Activated CD8-positive, alpha-beta memory T cell treated with anti-CD3 and anti-CD28 coated beads, Interleukin-2, amount 50 U/mL, for 4 hours (primary cell): ENCODE measurements around the gene ADAM12.

Experiments
- DNase-seq: peaks from one replicate; pipeline ENCODE4 v3.0.0-alpha.2; 2020

The ADAM12 gene

DNA sequence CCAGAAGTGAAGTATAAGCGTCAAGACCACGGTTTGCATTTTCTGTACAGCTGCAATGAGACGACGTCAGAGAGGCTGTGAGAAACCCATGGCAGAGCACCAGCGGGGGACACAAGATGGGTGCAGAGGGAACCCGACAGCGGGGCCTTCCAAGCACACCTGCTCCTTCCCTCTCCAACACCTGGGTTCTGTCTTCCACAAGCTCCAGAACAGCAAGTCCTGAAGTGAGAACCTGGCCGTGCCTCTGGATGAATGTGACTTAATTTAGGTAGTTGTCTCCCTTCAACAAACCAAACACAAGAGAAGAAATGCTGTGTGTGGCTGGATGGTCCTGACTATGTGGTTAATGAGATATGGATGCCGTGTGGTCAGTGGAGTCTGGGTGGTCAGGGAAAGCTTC is 76.1 kb downstream of the ADAM12 start:
- DNase-seq: no peak

DNA sequence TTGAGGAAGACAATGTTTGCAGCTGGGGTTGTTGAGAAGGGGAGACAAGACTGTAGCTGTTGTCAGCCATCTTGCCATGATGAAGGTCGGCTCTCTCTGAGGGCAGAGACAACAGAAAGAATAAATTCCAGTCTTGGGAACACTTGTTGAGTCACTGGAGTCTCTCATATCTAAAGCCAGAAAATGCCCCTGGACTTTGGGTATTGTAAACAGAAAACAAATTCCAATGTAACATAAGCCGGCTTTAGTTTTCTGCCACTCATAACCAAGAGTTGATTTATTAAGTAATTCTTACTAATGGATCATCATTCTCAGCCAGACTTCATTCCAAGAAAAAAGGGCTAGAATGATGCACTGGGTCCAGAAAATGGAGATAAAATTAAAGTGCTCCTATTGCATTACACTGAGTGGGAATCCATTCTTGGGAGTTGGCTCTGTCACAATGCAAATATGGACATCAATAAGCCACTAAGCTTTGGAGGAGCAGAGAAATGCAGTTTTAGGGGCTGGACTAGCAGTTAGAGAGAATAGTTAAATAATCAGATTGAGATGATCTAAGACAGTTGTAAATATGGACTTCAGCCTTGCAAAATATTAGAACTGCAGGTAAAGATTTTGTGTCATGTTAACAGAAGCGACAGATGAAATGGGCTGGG is 78.9 kb downstream of the ADAM12 start:
- no peak for DNase-seq

GRCh38 chr10:126302826-126303665 is 85.2 kb downstream of the ADAM12 start:
- DNase-seq: no peak

DNA sequence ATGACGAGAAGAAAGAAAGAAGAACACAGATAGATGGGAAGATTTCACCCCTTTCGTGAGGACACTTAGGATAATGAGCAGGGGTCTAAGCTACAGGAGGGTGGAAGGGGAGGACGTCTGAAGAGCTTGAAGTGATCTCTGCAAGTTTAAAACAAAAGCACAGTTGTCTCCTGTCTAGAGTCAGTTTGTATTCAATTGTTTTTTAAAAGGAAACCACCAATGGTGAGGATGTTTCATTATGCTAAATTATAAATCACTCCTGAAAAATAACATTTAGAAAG is 85.9 kb downstream of the ADAM12 start:
- DNase-seq: no peak

DNA sequence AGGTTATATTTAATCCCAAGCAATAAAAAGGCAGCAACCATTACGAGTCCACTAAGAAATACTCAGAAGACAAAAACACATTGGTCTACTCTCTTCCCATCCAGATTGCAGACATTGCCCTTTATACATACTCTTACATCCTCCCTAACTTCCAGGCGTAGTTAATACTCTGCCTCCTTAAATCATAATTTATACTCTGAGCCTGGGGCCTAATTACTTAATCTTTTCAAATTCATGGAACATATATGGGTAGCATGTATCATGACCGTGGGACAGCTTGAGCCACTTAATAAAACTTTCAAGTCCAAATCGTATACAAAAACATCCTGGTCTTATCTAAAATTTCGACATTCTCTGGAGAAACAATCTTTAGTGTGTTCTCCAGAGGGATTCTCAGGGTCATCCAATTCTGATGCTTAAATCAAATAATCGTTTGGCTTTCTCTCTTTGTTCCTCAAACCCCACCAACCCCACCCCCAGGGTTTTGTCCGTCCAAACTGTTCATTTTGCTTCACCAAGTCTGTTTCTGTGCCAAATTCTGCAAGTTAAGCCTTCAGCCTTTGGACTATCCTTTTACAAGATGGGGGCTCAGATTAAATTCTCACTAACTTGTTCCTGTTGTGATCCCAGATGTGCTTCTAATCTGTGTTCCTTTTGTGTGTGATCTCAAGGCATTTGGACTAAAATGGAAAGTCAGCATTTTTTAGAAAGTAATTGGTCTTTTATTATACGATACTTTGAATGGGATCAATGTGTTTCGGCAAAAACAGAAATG is 86.4 kb downstream of the ADAM12 start:
- DNase-seq: no peak

DNA sequence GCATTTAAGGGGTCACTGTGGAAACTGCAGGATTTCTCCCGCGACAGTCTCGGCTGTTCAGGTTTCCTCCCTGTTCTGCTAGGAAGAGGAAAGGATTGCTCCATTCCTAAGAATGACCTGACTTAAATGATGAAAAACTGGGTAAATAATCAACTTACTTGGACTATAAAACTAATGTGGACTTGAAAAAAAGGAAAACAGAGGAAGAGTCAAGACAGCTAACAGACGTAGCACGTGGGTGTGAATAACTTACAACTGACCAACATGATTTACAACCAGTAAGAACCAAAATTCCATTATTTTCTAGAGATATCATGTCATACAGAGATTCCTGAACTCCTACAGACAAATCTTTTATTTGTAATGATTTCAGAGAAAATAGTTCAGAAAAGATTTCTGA is 93.8 kb downstream of the ADAM12 start:
- no peak for DNase-seq

- DNase-seq: no peak
Observed at GRCh38 chr10:126290232-126290631, 98.0 kb downstream of the ADAM12 start.

DNA sequence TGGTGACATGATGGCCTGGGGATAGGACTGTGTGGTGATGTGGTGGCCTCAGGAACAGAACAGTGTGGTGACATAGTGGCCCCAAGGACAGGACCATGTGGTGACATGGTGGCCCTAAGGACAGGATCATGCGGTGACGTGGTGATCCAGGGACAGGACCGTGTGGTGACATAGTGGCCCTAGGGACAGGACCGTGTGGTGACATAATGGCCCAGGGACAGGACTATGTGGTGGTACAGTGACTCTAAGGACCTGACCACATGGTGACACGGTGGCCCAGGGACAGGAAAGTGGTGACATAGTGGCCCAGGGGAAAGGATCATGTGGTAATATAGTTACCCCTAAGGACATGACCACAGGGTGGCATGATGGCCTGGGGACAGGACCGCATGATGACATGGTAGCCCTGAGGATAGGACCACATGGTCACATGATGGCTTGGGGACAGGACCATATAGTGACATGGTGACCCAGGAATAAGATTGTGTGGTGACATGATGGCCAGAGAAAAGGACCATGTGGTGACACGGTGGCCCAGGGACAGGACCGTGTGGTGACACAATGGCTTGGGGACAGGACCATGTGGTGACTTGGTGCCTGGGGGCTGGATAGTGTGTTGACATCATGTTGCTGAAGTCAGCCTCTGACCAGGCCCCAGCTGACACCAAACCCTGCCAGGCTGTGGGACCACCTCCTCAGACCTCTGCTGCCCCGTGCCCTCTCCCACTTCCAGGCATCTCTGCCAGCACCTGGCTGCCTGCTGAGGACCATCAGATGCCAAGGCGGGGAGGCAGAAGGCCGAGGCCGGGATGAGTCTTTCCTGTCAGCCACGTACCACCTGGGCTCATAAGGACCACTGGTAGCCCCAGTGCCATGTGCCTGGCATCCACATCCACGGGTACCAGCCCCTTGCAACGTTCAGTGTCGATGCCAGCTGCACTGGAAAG is 99.5 kb downstream of the ADAM12 start:
- no peak for DNase-seq

- no peak for DNase-seq
Observed at GRCh38 chr10:126286256-126286780, 102.0 kb downstream of the ADAM12 start.

DNA sequence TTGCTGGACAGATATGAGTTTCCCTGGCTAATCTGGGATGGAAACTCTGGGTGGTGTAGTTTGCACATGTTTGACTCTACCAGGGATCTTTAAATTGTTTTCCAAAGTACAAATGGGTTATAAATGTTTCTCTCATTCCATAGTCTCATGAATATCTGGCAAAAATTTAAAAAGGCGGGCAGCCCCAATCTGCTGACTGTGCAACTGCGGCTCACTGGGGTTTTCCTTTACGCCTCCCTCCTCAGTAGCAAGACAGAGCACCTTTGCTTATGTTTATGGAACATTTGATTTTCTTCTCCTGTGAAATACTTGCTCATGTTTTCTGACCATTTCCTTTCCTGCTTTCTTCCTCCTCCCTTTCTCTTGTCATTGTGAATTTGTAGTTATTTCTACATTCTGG is 105.0 kb downstream of the ADAM12 start:
- DNase-seq: no peak

DNA sequence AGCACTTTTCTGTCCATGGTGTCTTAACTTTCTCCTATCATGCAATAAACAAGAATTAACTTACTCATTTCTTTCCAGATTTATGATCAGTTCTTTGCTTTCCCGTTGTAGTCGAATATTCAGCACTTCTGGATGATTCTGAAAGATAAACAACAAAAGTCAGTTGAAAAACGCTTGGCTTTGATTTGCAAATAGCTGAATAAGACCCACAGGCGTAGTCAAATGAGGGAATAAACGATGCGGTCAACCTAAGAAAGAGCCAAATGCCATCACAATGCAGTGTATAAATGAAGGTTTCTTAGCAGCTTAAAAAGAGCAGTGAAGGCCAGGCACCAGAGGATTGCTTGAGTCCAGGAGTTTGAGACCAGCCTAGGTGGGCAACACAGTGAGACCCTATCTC is 109.4 kb downstream of the ADAM12 start:
- no peak for DNase-seq

GRCh38 chr10:126277181-126277580 is 111.1 kb downstream of the ADAM12 start:
- no peak for DNase-seq

DNA sequence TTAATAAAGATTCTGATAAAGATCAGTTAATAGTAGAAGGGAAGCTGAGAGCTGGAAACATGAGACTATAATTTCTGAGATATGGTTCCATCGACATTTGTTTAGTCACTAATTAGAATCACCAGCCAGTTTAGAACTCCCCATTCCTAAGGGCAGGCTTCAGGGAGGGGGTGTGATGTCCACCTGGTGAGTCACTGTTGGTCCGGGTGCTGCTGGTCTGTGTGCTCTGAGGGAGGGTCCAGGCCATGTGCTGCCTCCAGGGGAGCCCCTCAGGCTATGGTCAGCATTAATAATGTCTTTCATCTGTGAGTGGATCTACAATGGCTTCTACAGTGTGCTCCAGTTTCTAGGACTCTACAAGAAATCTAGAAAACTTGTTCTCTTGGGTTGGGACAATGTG is 115.8 kb downstream of the ADAM12 start:
- DNase-seq: no peak

- no peak for DNase-seq
Observed at GRCh38 chr10:126270111-126270510, 118.2 kb downstream of the ADAM12 start.

GRCh38 chr10:126268013-126268920 is 120.0 kb downstream of the ADAM12 start:
- DNase-seq: no peak

DNA sequence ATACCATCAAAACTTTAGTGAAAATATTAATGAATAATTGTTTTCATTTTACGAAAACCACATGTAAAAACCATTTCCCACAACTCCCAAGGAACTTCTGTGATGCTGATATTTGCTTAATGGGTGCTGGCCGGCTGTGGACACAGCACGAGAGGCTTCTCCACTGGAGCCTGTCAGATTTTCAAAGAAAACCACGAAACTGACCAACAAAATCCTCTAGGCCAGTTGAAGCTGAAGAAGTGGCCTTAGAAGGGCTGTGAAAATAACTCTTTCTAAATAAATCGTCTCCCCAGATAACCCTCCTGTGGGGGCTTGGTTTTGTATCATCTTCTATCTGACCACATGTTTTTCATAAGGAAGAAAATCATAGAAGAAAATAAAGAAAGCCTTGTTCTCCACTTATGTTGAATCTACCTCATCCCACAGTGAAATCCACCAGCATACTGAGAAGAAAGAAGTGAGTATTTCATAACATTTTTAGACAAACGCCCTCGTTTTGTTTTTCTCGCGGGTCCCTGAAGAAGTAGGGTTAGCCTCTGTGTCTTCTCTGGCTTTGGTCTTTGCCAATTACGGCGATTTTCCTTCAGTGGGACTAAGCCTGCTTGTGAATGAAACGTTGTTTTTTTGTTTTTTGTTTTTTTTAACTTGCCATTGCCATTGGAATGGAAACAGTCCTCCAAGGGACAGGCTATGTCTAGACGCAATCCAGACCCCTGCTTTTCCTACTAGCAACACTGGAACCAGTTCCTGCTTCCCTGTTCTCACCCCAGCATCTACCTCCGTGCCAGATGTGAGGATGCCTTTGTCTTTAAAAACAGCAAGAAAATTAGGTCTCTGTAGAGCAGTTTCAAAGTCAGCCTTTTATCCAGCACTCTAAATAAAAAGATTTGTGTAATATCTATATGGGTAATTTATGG is 123.9 kb downstream of the ADAM12 start:
- no peak for DNase-seq

DNA sequence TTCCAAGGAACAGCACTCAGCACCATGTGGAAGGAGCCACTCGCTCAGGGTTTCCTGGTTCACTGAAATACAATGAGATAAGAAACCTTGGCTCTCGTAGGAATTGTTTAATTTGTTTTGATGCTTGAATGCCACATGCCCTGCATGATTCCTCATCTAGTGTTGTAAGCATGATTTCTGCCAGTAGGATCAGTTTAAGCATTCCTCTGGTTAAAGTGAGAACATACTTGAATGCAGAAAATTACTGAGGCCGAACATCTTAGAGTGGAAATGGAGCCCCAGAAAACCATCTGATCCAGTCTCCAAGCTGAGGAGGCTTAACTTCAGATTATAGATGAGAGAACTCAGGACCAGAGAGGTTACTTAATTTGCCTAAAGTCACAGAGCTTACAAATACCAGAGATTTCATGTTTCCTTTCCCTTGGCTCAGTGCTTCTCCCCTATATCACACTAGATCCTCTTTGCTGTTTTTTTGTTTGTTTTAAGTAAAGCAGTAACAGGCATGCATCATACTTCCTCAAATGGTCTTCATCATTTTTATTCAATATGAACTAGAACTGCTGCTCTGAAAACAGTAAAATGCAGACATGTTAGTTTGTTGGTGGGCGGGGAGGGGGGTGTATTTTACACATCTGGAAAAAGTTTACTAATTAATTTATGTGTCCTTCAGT is 125.1 kb downstream of the ADAM12 start:
- DNase-seq: no peak

DNA sequence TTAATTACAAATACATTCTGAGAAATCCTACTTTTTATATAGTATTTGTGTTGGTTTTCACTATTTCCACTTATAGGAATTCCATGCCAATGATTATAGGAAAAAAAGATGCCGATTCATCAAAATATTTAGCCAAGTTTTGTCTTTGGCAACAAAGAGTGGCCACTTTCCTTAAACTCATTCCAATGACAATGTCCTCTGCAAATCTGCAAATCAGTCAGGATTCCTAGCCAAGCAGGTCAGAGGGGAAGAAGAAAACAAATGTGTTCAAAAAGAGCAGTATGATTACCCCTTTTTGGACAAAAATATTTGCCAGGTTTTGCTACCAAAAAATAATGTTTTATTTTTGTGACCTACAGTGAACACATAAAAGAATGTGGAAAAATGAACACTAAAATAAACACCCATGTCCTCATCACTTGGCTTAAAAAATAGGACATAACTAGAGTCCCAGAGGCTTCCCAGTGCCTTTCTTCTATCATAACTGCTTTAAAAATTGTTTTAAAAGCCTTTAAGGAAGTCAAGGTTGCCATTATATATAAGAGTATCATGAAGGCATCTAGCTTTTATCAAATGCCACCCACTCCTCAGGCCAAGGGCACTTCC is 125.9 kb downstream of the ADAM12 start:
- no peak for DNase-seq

- no peak for DNase-seq
Observed at GRCh38 chr10:126259760-126260479, 128.4 kb downstream of the ADAM12 start.
